ENCODE results near the gene ZFP3. TPM values are rescaled to one million over a fixed set of nuclear protein-coding genes. Genes with fewer than 3 reads are reported as not detected.
"Not testable (repeated sequence)": the region's sequence is repeated elsewhere in the genome, so short reads cannot be mapped to it uniquely, and the experiment has no call there.

ZFP3 gene
- total and polyA plus RNA-seq, 2 experiments from 2014 or later, result 0.95 to 1.5 TPM

DNA sequence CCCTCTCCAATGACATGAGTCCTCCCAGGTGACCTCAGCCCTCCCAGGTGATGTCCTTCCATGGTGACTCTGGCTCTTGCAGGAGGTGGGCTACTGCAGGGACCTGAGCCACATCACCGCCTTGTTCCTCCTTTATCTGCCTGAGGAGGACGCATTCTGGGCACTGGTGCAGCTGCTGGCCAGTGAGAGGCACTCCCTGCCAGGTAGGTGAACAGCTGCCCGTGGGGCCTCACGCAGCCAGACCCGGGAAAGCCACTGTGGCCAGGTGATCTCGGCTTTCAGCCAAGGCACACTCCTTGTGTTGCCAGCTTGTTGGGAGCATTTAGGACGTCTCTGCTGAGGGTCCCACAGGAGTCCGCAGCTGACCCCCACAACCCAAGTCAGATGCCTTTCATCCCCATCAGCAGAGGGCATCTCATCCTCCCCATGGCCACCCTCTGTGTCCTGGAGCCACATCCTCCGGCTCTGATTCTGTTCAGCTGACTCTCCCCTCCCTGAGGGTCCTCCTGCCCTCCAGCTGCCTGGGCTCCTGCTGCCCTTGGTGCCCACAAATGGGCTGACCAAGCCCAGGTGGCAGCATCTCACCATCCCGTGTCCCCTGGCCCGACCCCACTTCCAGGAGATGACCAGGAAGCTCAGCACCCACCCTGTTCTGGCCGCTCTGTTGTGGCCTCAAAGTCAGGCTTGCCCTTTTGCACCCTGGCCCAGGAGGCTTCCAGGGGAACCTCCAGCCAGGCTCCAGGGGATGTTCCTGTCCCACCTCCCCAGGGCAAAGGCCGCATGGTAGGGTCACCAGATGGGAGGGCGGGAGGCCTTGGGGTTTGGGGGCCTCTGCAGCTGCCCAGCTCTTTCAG is 57.7 kb downstream of the ZFP3 start:
- no peaks in the 10 kb centered on the region for H3K4me1 ChIP-seq (ENCODE audit: low read depth)
- no peak overlapping the region for H3K27ac ChIP-seq
- TF ChIP-seq CTCF (IDR thresholded peaks at IDR 0.05; ENCODE audit: low read depth, low read length), result no peak
- no peak overlapping the region for H3K4me3 ChIP-seq
- no peaks in the 10 kb centered on the region for H3K9me3 ChIP-seq (ENCODE audit: low read depth)
- DNase-seq (ENCODE audit: low read depth in 1 of 2, low spot score in 1 of 2), result no peak
- no peaks in the 10 kb centered on the region for H3K27me3 ChIP-seq
- H3K36me3 ChIP-seq, result no peaks in the 10 kb centered on the region

- not testable (repeated sequence) for H3K4me3 ChIP-seq; H3K36me3 ChIP-seq; H3K27me3 ChIP-seq; DNase-seq (ENCODE audit: low read depth in 1 of 2, low spot score in 1 of 2); H3K9me3 ChIP-seq (ENCODE audit: low read depth); H3K27ac ChIP-seq; H3K4me1 ChIP-seq (ENCODE audit: low read depth)
Measured at GRCh38 chr17:5136580-5137412, 58.5 kb downstream of the ZFP3 start.

GRCh38 chr17:5137511-5138197 is 59.4 kb downstream of the ZFP3 start:
- H3K4me1 ChIP-seq (ENCODE audit: low read depth); H3K27ac ChIP-seq; H3K27me3 ChIP-seq; H3K9me3 ChIP-seq (ENCODE audit: low read depth); H3K36me3 ChIP-seq; DNase-seq (ENCODE audit: low read depth in 1 of 2, low spot score in 1 of 2); H3K4me3 ChIP-seq: not testable (repeated sequence)

DNA sequence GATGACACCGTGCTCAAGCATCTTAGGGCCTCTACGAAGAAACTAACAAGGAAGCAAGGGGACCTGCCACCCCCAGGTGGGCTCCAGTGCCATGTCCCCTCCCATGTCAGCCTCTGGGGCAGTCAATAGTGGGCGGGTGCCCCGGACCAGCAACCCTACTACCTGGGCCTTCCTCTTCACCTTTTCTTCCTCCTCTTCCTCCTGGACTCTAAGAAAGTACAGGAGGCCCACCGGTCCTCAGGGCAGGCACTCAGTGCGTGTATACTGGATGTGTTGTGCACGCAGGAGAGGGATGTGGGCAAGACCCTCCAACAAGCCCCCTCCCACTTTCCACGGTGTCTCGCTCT is 59.9 kb downstream of the ZFP3 start:
- H3K4me3 ChIP-seq; H3K9me3 ChIP-seq (ENCODE audit: low read depth); H3K36me3 ChIP-seq; H3K27ac ChIP-seq; DNase-seq (ENCODE audit: low read depth in 1 of 2, low spot score in 1 of 2); H3K27me3 ChIP-seq; H3K4me1 ChIP-seq (ENCODE audit: low read depth): not testable (repeated sequence)

DNA sequence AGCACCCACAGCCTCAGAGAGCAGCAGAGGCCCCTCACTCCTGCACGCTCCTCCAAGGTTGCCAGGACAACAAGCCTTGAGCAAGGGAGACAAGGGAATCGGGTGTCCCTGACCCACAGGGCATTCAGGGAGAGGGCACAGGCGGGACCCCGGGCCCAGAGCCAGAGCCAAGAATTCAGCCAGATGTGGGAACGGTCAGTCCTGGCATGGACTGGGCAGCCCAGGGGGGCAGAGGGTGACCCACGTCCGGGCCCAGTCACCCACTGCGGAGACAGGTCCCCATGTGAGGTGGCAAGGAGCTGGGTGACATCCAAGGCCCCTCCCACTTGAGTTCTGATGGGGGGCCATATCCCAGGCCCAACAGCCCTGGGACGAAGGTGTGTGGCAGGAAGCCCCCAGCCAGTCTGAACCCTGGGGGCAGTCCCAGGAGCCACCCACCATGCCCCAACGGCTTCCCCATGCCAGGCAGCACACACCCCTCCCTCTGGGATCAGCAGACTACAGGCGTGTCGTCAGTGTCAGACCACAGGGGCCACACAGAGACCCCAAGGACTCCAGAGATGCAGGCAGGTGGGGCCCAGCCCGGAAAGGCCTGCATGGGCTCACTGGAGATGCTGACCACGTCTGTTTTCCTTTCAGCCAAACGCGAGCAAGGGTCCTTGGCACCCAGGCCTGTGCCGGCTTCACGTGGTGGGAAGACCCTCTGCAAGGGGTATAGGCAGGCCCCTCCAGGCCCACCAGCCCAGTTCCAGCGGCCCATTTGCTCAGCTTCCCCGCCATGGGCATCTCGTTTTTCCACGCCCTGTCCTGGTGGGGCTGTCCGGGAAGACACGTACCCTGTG is 60.6 kb downstream of the ZFP3 start:
- no peak for DNase-seq (ENCODE audit: low read depth in 1 of 2, low spot score in 1 of 2)
- Histone ChIP-seq H3K36me3 (no peaks in the 10 kb centered on the region), H3K4me1 (ENCODE audit: low read depth) (no peaks in the 10 kb centered on the region), H3K27ac (no peak overlapping the region), H3K4me3 (no peak overlapping the region), H3K27me3 (no peaks in the 10 kb centered on the region), H3K9me3 (ENCODE audit: low read depth) (no peaks in the 10 kb centered on the region)
- no peak for TF ChIP-seq CTCF (IDR thresholded peaks at IDR 0.05; ENCODE audit: low read depth, low read length)

DNA sequence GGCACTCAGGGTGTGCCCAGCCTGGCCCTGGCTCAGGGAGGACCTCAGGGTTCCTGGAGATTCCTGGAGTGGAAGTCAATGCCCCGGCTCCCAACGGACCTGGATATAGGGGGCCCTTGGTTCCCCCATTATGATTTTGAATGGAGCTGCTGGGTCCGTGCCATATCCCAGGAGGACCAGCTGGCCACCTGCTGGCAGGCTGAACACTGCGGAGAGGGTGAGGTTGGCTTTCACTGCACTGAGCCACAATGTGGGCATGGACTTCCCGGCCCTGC is 61.1 kb downstream of the ZFP3 start:
- no peaks in the 10 kb centered on the region for H3K36me3 ChIP-seq
- no peak overlapping the region for H3K4me3 ChIP-seq
- H3K4me1 ChIP-seq (ENCODE audit: low read depth), result no peaks in the 10 kb centered on the region
- TF ChIP-seq CTCF (IDR thresholded peaks at IDR 0.05; ENCODE audit: low read depth, low read length), result no peak
- no peak for DNase-seq (ENCODE audit: low read depth in 1 of 2, low spot score in 1 of 2)
- no peak overlapping the region for H3K27ac ChIP-seq
- no peaks in the 10 kb centered on the region for H3K9me3 ChIP-seq (ENCODE audit: low read depth)
- H3K27me3 ChIP-seq, result no peaks in the 10 kb centered on the region

DNA sequence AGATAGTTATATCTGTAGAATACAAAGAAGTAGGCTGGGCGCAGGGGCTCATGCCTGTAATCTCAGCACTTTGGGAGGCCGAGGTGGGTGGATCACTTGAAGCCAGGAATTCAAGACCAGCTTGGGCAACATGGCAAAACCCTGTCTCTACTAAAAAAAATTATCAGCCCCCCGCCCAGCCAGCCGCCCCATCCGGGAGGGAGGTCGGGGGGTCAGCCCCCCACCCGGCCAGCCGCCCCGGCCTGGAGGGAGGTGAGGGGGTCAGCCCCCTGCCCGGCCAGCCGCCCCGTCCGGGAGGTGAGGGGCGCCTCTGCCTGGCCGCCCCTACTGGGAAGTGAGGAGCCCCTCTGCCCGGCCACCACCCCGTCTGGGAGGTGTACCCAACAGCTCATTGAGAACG is 64.6 kb downstream of the ZFP3 start:
- not testable (repeated sequence) for H3K4me1 ChIP-seq (ENCODE audit: low read depth); DNase-seq (ENCODE audit: low read depth in 1 of 2, low spot score in 1 of 2); H3K4me3 ChIP-seq; H3K36me3 ChIP-seq; H3K9me3 ChIP-seq (ENCODE audit: low read depth); H3K27ac ChIP-seq
- peaks cover 25% of the 10 kb centered on the region for H3K27me3 ChIP-seq
